SK-N-SH (cell line): ENCODE measurements around the gene RAD51B. TPM values are rescaled to one million over a fixed set of nuclear protein-coding genes. Genes with fewer than 3 reads are reported as not detected.

Source experiments
- CTCF ChIA-PET: fragments of 300-600, 350-600 bp; formaldehyde crosslinking; extraction: SDS; loops from one replicate; lab custom pipeline; 2021; lab: Yijun Ruan, JAX
- POLR2A ChIA-PET: fragments of 350-600 bp; sonication (Branson Sonifier 250); formaldehyde crosslinking; extraction: SDS; loops from one replicate; lab custom pipeline; 2020; ENCODE audit warnings: antibody characterized with exemption, inconsistent platforms; lab: Yijun Ruan, JAX
- DNase-seq: peaks from one replicate; pipeline ENCODE4 v3.0.0; 2012
- H2AFZ ChIP-seq: fragments of 200-600 bp; sonication (generic); 2 replicates; pipeline ENCODE4 v1.8.1; 2016; ENCODE audit warnings: antibody characterized with exemption, mild to moderate bottlenecking, low read depth
- H3F3A ChIP-seq: fragments of 200-600 bp; sonication (generic); replicated peaks from 2 replicates; pipeline ENCODE3; 2016; ENCODE audit warnings: antibody characterized with exemption, mild to moderate bottlenecking; ENCODE audit not compliant: insufficient read depth
- H3K27ac ChIP-seq, 2 experiments: fragments of 200-500 bp in 1 of 2; fragments of 200-600 bp in 1 of 2; sonication (Bioruptor generic) in 1 of 2; sonication (generic), shearing (Covaris generic) in 1 of 2; 2 replicates each; pipeline versions ENCODE4 v1.5.1 to v1.6.1; 2014 to 2016; ENCODE audit warnings: low read depth in 2 of 2, inconsistent platforms in 1 of 2, low read length in 1 of 2, mild to moderate bottlenecking in 1 of 2, mixed read lengths in 1 of 2
- H3K27me3 ChIP-seq: fragments of 200-600 bp; sonication (generic), shearing (Covaris generic); 2 replicates; pipeline ENCODE4 v1.6.1; 2016; ENCODE audit warnings: mixed run types; ENCODE audit not compliant: insufficient read depth
- H3K36me3 ChIP-seq, 2 experiments: fragments of 200-500 bp in 1 of 2; fragments of 200-600 bp in 1 of 2; sonication (Bioruptor generic) in 1 of 2; sonication (generic) in 1 of 2; replicated peaks in 1 of 2; 2 replicates each; pipeline versions ENCODE3 to v1.5.1; 2014 to 2016; ENCODE audit warnings: low read length in 1 of 2, mild to moderate bottlenecking in 1 of 2; ENCODE audit not compliant: insufficient read depth in 2 of 2, control insufficient read depth in 1 of 2
- H3K4me1 ChIP-seq, 2 experiments: fragments of 200-500 bp in 1 of 2; fragments of 200-600 bp in 1 of 2; sonication (Bioruptor generic) in 1 of 2; sonication (generic), shearing (Covaris generic) in 1 of 2; 2 replicates each; pipeline versions ENCODE4 v1.5.1 to v1.6.1; 2014 to 2016; ENCODE audit warnings: low read depth in 1 of 2, low read length in 1 of 2, mixed run types in 1 of 2; ENCODE audit not compliant: insufficient read depth in 2 of 2, control insufficient read depth in 1 of 2
- H3K4me2 ChIP-seq: fragments of 200-600 bp; sonication (generic), shearing (Covaris generic); 2 replicates; pipeline ENCODE4 v1.6.1; 2017; ENCODE audit warnings: mixed run types
- H3K4me3 ChIP-seq, 2 experiments: fragments of 200-500 bp in 1 of 2; fragments of 200-600 bp in 1 of 2; sonication (Bioruptor generic) in 1 of 2; sonication (generic), shearing (Covaris generic) in 1 of 2; 2 replicates each; pipeline versions ENCODE4 v1.5.1 to v1.8.1; 2014 to 2016; ENCODE audit warnings: low read depth in 2 of 2, inconsistent platforms in 1 of 2, low read length in 1 of 2, mild to moderate bottlenecking in 1 of 2, mixed read lengths in 1 of 2, moderate library complexity in 1 of 2
- H3K79me2 ChIP-seq: fragments of 200-600 bp; sonication (generic); 2 replicates; pipeline ENCODE4 v1.8.1; 2017; ENCODE audit warnings: mild to moderate bottlenecking; ENCODE audit not compliant: insufficient read depth
- H3K9ac ChIP-seq: fragments of 200-600 bp; sonication (generic); 2 replicates; pipeline ENCODE4 v1.6.1; 2017; ENCODE audit warnings: mixed run types
- H3K9me2 ChIP-seq: fragments of 200-600 bp; sonication (generic); 2 replicates; pipeline ENCODE4 v1.6.1; 2017; ENCODE audit warnings: mixed run types
- H3K9me3 ChIP-seq: fragments of 200-600 bp; sonication (generic); 2 replicates; pipeline ENCODE4 v1.6.1; 2017; ENCODE audit warnings: mixed run types, mild to moderate bottlenecking, moderate library complexity
- H4K20me1 ChIP-seq: fragments of 200-600 bp; sonication (generic); 2 replicates; pipeline ENCODE4 v1.6.1; 2017; ENCODE audit warnings: mild to moderate bottlenecking, mixed run types; ENCODE audit not compliant: insufficient read depth
- EZH2phosphoT487 ChIP-seq: fragments of 200-600 bp; sonication (generic); IDR thresholded peaks from 2 replicates; pipeline ENCODE4 v1.6.1; 2017; ENCODE audit warnings: low read depth, mixed run types, mild to moderate bottlenecking, antibody characterized with exemption, moderate library complexity, borderline replicate concordance
- FOXJ3 ChIP-seq: sonication (generic); formaldehyde crosslinking; IDR thresholded peaks from 2 replicates; pipeline ENCODE4 v1.5.1; 2020; ENCODE audit warnings: mild to moderate bottlenecking, missing genetic modification reagents
- FOXM1 ChIP-seq: IDR thresholded peaks from 2 replicates; pipeline ENCODE4 v1.4.0; 2012; ENCODE audit warnings: low read depth, mild to moderate bottlenecking
- GATA2 ChIP-seq: sonication (generic); formaldehyde crosslinking; IDR thresholded peaks from 2 replicates; pipeline ENCODE4 v1.5.0; 2020; ENCODE audit warnings: mild to moderate bottlenecking, missing genetic modification reagents
- JUND ChIP-seq: IDR thresholded peaks from 2 replicates; pipeline ENCODE4 v1.4.0; 2012
- NFIC ChIP-seq: IDR thresholded peaks from 2 replicates; pipeline ENCODE4 v1.4.0; 2012; ENCODE audit warnings: borderline replicate concordance
- RAD21 ChIP-seq: IDR thresholded peaks from 2 replicates; pipeline ENCODE4 v1.6.1; 2012; ENCODE audit warnings: mild to moderate bottlenecking, low read length
- RCOR1 ChIP-seq: fragments of 150-350 bp; IDR thresholded peaks from 2 replicates; pipeline ENCODE4 v1.6.1; 2017; ENCODE audit warnings: antibody characterized with exemption, low read length
- RFX5 ChIP-seq: IDR thresholded peaks from 2 replicates; pipeline ENCODE4 v1.6.1; 2012; ENCODE audit warnings: mild to moderate bottlenecking, improper control_type of control experiment, low read length
- SIN3A ChIP-seq: IDR thresholded peaks from 2 replicates; pipeline ENCODE4 v1.6.1; 2012; ENCODE audit warnings: low read depth, mild to moderate bottlenecking, low read length, moderate library complexity, borderline replicate concordance
- SMC3 ChIP-seq: IDR thresholded peaks from 2 replicates; pipeline ENCODE4 v1.6.1; 2012; ENCODE audit warnings: low read depth, low read length, improper control_type of control experiment
- TAF1 ChIP-seq: IDR thresholded peaks from 2 replicates; pipeline ENCODE4 v1.6.1; 2012; ENCODE audit warnings: low read depth, mild to moderate bottlenecking, low read length, moderate library complexity, borderline replicate concordance
- TEAD4 ChIP-seq: IDR thresholded peaks from 2 replicates; pipeline ENCODE4 v1.4.0; 2012; ENCODE audit warnings: mild to moderate bottlenecking, borderline replicate concordance; ENCODE audit not compliant: insufficient read depth
- YY1 ChIP-seq: IDR thresholded peaks from 2 replicates; pipeline ENCODE4 v1.4.0; 2012; ENCODE audit warnings: low read depth, mild to moderate bottlenecking
- WGBS: methylation state at CpG from one replicate; pipeline ENCODE4 v1.1.6; 2017; ENCODE audit warnings: low lambda C conversion rate; 5-methylcytosine and 5-hydroxymethylcytosine counted together
- polyA plus RNA-seq, 3 experiments: library from polyadenylated mRNA; depleted of rRNA; stranded (reverse); fragments of >200 nt; gene quantifications; 2 replicates each; pipeline ENCODE4 v1.2.3, GENCODE V29; 2012
- TF ChIP-seq, protein P1 (sequence below): IDR thresholded peaks from 2 replicates; pipeline ENCODE4 v1.6.1; 2012; ENCODE audit warnings: mild to moderate bottlenecking, low read depth, low read length, moderate library complexity
- TF ChIP-seq, protein P2 (sequence below): fragments of 200-600 bp; sonication (generic); IDR thresholded peaks from 2 replicates; pipeline ENCODE4 v1.6.1; 2017; ENCODE audit warnings: antibody characterized with exemption, mild to moderate bottlenecking, moderate library complexity
- TF ChIP-seq, protein P3 (sequence below): IDR thresholded peaks from 2 replicates; pipeline ENCODE4; 2012
- TF ChIP-seq, protein P4 (sequence below): fragments of 150-350 bp; IDR thresholded peaks from 2 replicates; pipeline ENCODE4 v1.6.1; 2017; ENCODE audit warnings: antibody characterized with exemption, low read length, low read depth, borderline replicate concordance
- TF ChIP-seq, protein P5 (sequence below): fragments of 150-350 bp; IDR thresholded peaks from 2 replicates; pipeline ENCODE4 v1.6.1; 2016; ENCODE audit warnings: mild to moderate bottlenecking, low read depth, low read length
- TF ChIP-seq, protein P6 (sequence below): IDR thresholded peaks from 2 replicates; pipeline ENCODE4 v1.4.0; 2012; ENCODE audit warnings: low read depth, borderline replicate concordance
- TF ChIP-seq, protein P7 (sequence below): IDR thresholded peaks from 2 replicates; pipeline ENCODE4 v1.4.0; 2012; ENCODE audit warnings: low read depth, borderline replicate concordance

RAD51B gene
- polyA plus RNA-seq, 1 of the 3 experiments (the other 2 are of a cell fraction) = 6.0 TPM

DNA sequence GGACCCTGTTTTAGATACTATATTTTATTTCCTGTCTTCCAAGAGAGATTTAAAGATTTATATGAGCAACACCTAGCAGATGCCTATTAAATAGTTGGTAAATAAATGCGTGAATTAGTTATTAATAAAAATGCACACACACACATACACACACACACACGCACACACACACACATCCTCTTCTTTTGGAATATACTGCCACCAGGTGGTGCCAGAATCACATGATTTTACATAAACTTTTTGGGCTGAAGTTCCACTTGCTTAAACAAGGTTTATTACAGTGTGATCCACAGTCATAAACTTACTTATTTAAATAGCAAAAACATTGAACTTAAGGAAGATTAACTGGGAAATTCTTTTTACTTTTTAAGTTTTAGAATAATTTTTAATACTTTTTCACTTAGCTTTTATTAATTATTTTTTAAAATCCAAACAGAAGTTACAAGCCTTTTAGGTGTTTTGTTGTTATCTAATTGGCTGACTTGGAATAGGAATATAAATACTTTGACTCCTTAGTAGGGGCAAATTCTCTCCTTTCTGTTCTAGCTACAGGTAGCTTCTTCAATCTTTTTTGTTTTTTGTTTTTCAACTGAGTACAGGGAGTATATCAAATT is 17.5 kb downstream of the RAD51B start:
- ChIA-PET POLR2A (no interaction called here), CTCF (interaction anchor here (0.6 to 2.7 kb wide), 16 partner anchors 10 to 1038 kb away, joined by 3 to 14 read pairs (median 4); partner anchors contain the start of gene RAD51B)
- Histone ChIP-seq H3K9ac (no peak overlapping the region), H4K20me1 (no peaks in the 10 kb centered on the region), H3K79me2 (no peaks in the 10 kb centered on the region), H3K27ac (no peak overlapping the region), H3F3A (peaks cover 3% of the 10 kb centered on the region), H3K4me1 (no peaks in the 10 kb centered on the region), H2AFZ (no peak overlapping the region), H3K27me3 (no peaks in the 10 kb centered on the region), H3K36me3 (no peaks in the 10 kb centered on the region), H3K4me2 (no peak overlapping the region), H3K4me3 (no peak overlapping the region), H3K9me3 (0 out of 2 replicates have a peak, but pooled peaks cover 7% of the 10 kb centered on the region), H3K9me2 (no peaks in the 10 kb centered on the region)
- DNase-seq = peak; percentile 35
- WGBS = 22% methylated on average over 2 of the region's 2 CpGs
- TF ChIP-seq, protein P1, sequence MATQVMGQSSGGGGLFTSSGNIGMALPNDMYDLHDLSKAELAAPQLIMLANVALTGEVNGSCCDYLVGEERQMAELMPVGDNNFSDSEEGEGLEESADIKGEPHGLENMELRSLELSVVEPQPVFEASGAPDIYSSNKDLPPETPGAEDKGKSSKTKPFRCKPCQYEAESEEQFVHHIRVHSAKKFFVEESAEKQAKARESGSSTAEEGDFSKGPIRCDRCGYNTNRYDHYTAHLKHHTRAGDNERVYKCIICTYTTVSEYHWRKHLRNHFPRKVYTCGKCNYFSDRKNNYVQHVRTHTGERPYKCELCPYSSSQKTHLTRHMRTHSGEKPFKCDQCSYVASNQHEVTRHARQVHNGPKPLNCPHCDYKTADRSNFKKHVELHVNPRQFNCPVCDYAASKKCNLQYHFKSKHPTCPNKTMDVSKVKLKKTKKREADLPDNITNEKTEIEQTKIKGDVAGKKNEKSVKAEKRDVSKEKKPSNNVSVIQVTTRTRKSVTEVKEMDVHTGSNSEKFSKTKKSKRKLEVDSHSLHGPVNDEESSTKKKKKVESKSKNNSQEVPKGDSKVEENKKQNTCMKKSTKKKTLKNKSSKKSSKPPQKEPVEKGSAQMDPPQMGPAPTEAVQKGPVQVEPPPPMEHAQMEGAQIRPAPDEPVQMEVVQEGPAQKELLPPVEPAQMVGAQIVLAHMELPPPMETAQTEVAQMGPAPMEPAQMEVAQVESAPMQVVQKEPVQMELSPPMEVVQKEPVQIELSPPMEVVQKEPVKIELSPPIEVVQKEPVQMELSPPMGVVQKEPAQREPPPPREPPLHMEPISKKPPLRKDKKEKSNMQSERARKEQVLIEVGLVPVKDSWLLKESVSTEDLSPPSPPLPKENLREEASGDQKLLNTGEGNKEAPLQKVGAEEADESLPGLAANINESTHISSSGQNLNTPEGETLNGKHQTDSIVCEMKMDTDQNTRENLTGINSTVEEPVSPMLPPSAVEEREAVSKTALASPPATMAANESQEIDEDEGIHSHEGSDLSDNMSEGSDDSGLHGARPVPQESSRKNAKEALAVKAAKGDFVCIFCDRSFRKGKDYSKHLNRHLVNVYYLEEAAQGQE = no peak
- no peak for TF ChIP-seq FOXJ3
- TF ChIP-seq TAF1 = no peak
- peak; percentile 63 for TF ChIP-seq SMC3
- TF ChIP-seq, protein P2, sequence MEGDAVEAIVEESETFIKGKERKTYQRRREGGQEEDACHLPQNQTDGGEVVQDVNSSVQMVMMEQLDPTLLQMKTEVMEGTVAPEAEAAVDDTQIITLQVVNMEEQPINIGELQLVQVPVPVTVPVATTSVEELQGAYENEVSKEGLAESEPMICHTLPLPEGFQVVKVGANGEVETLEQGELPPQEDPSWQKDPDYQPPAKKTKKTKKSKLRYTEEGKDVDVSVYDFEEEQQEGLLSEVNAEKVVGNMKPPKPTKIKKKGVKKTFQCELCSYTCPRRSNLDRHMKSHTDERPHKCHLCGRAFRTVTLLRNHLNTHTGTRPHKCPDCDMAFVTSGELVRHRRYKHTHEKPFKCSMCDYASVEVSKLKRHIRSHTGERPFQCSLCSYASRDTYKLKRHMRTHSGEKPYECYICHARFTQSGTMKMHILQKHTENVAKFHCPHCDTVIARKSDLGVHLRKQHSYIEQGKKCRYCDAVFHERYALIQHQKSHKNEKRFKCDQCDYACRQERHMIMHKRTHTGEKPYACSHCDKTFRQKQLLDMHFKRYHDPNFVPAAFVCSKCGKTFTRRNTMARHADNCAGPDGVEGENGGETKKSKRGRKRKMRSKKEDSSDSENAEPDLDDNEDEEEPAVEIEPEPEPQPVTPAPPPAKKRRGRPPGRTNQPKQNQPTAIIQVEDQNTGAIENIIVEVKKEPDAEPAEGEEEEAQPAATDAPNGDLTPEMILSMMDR = peak; percentile 85
- TF ChIP-seq, protein P3, sequence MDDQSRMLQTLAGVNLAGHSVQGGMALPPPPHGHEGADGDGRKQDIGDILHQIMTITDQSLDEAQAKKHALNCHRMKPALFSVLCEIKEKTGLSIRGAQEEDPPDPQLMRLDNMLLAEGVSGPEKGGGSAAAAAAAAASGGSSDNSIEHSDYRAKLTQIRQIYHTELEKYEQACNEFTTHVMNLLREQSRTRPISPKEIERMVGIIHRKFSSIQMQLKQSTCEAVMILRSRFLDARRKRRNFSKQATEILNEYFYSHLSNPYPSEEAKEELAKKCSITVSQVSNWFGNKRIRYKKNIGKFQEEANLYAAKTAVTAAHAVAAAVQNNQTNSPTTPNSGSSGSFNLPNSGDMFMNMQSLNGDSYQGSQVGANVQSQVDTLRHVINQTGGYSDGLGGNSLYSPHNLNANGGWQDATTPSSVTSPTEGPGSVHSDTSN = no peak
- peak; percentile 79 for TF ChIP-seq RAD21
- TF ChIP-seq RFX5 = no peak
- no peak for TF ChIP-seq YY1
- TF ChIP-seq, protein P4, sequence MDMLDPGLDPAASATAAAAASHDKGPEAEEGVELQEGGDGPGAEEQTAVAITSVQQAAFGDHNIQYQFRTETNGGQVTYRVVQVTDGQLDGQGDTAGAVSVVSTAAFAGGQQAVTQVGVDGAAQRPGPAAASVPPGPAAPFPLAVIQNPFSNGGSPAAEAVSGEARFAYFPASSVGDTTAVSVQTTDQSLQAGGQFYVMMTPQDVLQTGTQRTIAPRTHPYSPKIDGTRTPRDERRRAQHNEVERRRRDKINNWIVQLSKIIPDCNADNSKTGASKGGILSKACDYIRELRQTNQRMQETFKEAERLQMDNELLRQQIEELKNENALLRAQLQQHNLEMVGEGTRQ = no peak
- TF ChIP-seq GATA2 (CRISPR knock-in tag) = no peak
- no peak for TF ChIP-seq RCOR1
- TF ChIP-seq, protein P5, sequence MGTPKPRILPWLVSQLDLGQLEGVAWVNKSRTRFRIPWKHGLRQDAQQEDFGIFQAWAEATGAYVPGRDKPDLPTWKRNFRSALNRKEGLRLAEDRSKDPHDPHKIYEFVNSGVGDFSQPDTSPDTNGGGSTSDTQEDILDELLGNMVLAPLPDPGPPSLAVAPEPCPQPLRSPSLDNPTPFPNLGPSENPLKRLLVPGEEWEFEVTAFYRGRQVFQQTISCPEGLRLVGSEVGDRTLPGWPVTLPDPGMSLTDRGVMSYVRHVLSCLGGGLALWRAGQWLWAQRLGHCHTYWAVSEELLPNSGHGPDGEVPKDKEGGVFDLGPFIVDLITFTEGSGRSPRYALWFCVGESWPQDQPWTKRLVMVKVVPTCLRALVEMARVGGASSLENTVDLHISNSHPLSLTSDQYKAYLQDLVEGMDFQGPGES = no peak
- TF ChIP-seq TEAD4 = no peak
- no peak for TF ChIP-seq SIN3A
- no peak for TF ChIP-seq EZH2phosphoT487
- TF ChIP-seq NFIC = no peak
- TF ChIP-seq, protein P6, sequence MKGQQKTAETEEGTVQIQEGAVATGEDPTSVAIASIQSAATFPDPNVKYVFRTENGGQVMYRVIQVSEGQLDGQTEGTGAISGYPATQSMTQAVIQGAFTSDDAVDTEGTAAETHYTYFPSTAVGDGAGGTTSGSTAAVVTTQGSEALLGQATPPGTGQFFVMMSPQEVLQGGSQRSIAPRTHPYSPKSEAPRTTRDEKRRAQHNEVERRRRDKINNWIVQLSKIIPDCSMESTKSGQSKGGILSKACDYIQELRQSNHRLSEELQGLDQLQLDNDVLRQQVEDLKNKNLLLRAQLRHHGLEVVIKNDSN = no peak; the same call in 1 of the 2 replicates
- no peak for TF ChIP-seq JUND
- TF ChIP-seq, protein P7, sequence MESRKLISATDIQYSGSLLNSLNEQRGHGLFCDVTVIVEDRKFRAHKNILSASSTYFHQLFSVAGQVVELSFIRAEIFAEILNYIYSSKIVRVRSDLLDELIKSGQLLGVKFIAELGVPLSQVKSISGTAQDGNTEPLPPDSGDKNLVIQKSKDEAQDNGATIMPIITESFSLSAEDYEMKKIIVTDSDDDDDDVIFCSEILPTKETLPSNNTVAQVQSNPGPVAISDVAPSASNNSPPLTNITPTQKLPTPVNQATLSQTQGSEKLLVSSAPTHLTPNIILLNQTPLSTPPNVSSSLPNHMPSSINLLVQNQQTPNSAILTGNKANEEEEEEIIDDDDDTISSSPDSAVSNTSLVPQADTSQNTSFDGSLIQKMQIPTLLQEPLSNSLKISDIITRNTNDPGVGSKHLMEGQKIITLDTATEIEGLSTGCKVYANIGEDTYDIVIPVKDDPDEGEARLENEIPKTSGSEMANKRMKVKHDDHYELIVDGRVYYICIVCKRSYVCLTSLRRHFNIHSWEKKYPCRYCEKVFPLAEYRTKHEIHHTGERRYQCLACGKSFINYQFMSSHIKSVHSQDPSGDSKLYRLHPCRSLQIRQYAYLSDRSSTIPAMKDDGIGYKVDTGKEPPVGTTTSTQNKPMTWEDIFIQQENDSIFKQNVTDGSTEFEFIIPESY = no peak
- TF ChIP-seq FOXM1 = no peak
